ENCODE results near the gene FBXW11. TPM values are rescaled to one million over a fixed set of nuclear protein-coding genes. Genes with fewer than 3 reads are reported as not detected.

The FBXW11 gene
- total RNA-seq, 1 experiment from 2014 or later: 52.2 TPM

- H3K27me3 Mint-ChIP-seq (ENCODE audit: low read depth): no peaks in the 10 kb centered on the region
- no peak overlapping the region for H3K4me3 Mint-ChIP-seq
- DNase-seq (ENCODE audit: low spot score) (no peak), ATAC-seq (no peak)
- H3K9me3 Mint-ChIP-seq: no peaks in the 10 kb centered on the region
- peaks cover 40% of the 10 kb centered on the region for H3K4me1 Mint-ChIP-seq
- H3K27ac Mint-ChIP-seq: peak overlapping the region; percentile 39
- TF ChIP-seq CREB1 (CRISPR knock-in tag; IDR thresholded peaks at IDR 0.05) (no peak), OVOL2 (CRISPR knock-in tag; IDR thresholded peaks at IDR 0.05; ENCODE audit: borderline replicate concordance) (no peak), E2F1 (CRISPR knock-in tag; IDR thresholded peaks at IDR 0.05) (no peak), ERG (CRISPR knock-in tag; IDR thresholded peaks at IDR 0.05) (no peak), IRF2 (CRISPR knock-in tag; IDR thresholded peaks at IDR 0.05; ENCODE audit: borderline replicate concordance, low read depth) (no peak), ZMAT4 (CRISPR knock-in tag; IDR thresholded peaks at IDR 0.05) (no peak), ATF6 (CRISPR knock-in tag; IDR thresholded peaks at IDR 0.05) (no peak)
- peaks cover 16% of the 10 kb centered on the region for H3K36me3 Mint-ChIP-seq
- ChIA-PET POLR2A (no interaction called here), CTCF (interaction anchor here (1.1 kb wide), 1 partner anchor 67 kb away, joined by 4 read pairs; no protein-coding TSS in a partner anchor)
Observed at GRCh38 chr5:171992305-171992704, 14.1 kb downstream of the FBXW11 start.

- no peak overlapping the region for H3K27ac Mint-ChIP-seq
- CTCF ChIA-PET: no interaction called here
- H3K9me3 Mint-ChIP-seq: no peaks in the 10 kb centered on the region
- ATAC-seq (no peak), DNase-seq (ENCODE audit: low spot score) (no peak)
- peaks cover 13% of the 10 kb centered on the region for H3K36me3 Mint-ChIP-seq
- POLR2A ChIA-PET: no interaction called here
- H3K4me1 Mint-ChIP-seq: peaks cover 35% of the 10 kb centered on the region
- H3K4me3 Mint-ChIP-seq: no peak overlapping the region
- no peaks in the 10 kb centered on the region for H3K27me3 Mint-ChIP-seq (ENCODE audit: low read depth)
- TF ChIP-seq, protein P1, sequence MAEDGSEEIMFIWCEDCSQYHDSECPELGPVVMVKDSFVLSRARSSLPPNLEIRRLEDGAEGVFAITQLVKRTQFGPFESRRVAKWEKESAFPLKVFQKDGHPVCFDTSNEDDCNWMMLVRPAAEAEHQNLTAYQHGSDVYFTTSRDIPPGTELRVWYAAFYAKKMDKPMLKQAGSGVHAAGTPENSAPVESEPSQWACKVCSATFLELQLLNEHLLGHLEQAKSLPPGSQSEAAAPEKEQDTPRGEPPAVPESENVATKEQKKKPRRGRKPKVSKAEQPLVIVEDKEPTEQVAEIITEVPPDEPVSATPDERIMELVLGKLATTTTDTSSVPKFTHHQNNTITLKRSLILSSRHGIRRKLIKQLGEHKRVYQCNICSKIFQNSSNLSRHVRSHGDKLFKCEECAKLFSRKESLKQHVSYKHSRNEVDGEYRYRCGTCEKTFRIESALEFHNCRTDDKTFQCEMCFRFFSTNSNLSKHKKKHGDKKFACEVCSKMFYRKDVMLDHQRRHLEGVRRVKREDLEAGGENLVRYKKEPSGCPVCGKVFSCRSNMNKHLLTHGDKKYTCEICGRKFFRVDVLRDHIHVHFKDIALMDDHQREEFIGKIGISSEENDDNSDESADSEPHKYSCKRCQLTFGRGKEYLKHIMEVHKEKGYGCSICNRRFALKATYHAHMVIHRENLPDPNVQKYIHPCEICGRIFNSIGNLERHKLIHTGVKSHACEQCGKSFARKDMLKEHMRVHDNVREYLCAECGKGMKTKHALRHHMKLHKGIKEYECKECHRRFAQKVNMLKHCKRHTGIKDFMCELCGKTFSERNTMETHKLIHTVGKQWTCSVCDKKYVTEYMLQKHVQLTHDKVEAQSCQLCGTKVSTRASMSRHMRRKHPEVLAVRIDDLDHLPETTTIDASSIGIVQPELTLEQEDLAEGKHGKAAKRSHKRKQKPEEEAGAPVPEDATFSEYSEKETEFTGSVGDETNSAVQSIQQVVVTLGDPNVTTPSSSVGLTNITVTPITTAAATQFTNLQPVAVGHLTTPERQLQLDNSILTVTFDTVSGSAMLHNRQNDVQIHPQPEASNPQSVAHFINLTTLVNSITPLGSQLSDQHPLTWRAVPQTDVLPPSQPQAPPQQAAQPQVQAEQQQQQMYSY (CRISPR knock-in tag; IDR thresholded peaks at IDR 0.05): no peak
- TF ChIP-seq, protein P2, sequence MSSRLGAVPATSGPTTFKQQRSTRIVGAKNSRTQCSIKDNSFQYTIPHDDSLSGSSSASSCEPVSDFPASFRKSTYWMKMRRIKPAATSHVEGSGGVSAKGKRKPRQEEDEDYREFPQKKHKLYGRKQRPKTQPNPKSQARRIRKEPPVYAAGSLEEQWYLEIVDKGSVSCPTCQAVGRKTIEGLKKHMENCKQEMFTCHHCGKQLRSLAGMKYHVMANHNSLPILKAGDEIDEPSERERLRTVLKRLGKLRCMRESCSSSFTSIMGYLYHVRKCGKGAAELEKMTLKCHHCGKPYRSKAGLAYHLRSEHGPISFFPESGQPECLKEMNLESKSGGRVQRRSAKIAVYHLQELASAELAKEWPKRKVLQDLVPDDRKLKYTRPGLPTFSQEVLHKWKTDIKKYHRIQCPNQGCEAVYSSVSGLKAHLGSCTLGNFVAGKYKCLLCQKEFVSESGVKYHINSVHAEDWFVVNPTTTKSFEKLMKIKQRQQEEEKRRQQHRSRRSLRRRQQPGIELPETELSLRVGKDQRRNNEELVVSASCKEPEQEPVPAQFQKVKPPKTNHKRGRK (CRISPR knock-in tag; IDR thresholded peaks at IDR 0.05; ENCODE audit: borderline replicate concordance): no peak
- TF ChIP-seq JAZF1 (CRISPR knock-in tag; IDR thresholded peaks at IDR 0.05) (no peak), ATF3 (CRISPR knock-in tag; conservative IDR thresholded peaks at IDR 0.05) (no peak), ELF4 (CRISPR knock-in tag; IDR thresholded peaks at IDR 0.05; ENCODE audit: low read depth) (no peak)
Observed at GRCh38 chr5:171990713-171991015, 15.8 kb downstream of the FBXW11 start.
